HepG2 (cell line): Measurements from ENCODE around the gene ADCY9. TPM values are rescaled to one million over a fixed set of nuclear protein-coding genes. Genes with fewer than 3 reads are reported as not detected.
A peak's percentile ranks its signal among the peaks of the same experiment; 100 is the strongest.

Experiments
- ATAC-seq: fragments of 200-7000 bp; cut with Tn5 transposase; 3 replicates; pipeline ENCODE4 v1.9.1; 2020; ENCODE audit warnings: mild to moderate bottlenecking, moderate library complexity
- BruUV-seq: library from RNA; stranded (reverse); fragments of 400-500 nt; replicated peaks from 2 replicates; lab custom pipeline; 2021; lab: Mats Ljungman, UMichigan
- CTCF ChIA-PET: fragments of 300-600 bp; formaldehyde crosslinking; extraction: SDS; loops from one replicate; lab custom pipeline; 2021; ENCODE audit warnings: low total read pairs, inconsistent platforms, low intra/inter-chr PET ratio; lab: Yijun Ruan, JAX
- POLR2A ChIA-PET: fragments of 350-600 bp; sonication (Branson Sonifier 250); formaldehyde crosslinking; loops from one replicate; lab custom pipeline; 2020; ENCODE audit warnings: antibody characterized with exemption, inconsistent platforms; lab: Yijun Ruan, JAX
- DNase-seq: peaks from one replicate; pipeline ENCODE4 v3.0.0-alpha.2; 2015; ENCODE audit warnings: low spot score
- FAIRE-seq: peaks from 3 replicates; lab custom pipeline; 2011; peaks lifted over from hg19 to GRCh38; lab: Jason Lieb, UNC
- H2AFZ ChIP-seq: one replicate; pipeline ENCODE4 v1.6.1; 2011; ENCODE audit warnings: low read length, inconsistent platforms
- H3K27ac ChIP-seq: fragments of 300-600 bp; 3 replicates; pipeline ENCODE4 v1.8.0; 2011; ENCODE audit warnings: mixed run types, mild to moderate bottlenecking, mixed read lengths, low read length, inconsistent platforms; ENCODE audit not compliant: insufficient read depth; ENCODE audit errors: extremely low read length
- H3K27me3 ChIP-seq, 2 experiments: fragments of 200-600 bp in 1 of 2; 2 replicates in 1 of 2; 3 replicates in 1 of 2; pipeline versions ENCODE4 v1.6.0 to v1.8.0; 2011; ENCODE audit warnings: low read length in 2 of 2, mild to moderate bottlenecking in 2 of 2, moderate library complexity in 2 of 2, inconsistent platforms in 1 of 2; ENCODE audit not compliant: insufficient read depth in 2 of 2, control insufficient read depth in 1 of 2
- H3K36me3 ChIP-seq, 2 experiments: fragments of 200-600 bp in 1 of 2; replicated peaks in 1 of 2; 2 replicates in 1 of 2; 3 replicates in 1 of 2; pipeline versions ENCODE4 v1.5.1 to v1.8.0; 2011; ENCODE audit warnings: low read length in 2 of 2, inconsistent platforms in 1 of 2; ENCODE audit not compliant: insufficient read depth in 2 of 2, control insufficient read depth in 1 of 2
- H3K4me1 ChIP-seq: 2 replicates; pipeline ENCODE4 v1.5.1; 2012; ENCODE audit warnings: low read length, inconsistent platforms; ENCODE audit not compliant: insufficient read depth
- H3K4me2 ChIP-seq: 2 replicates; pipeline ENCODE4 v1.6.0; 2011; ENCODE audit warnings: low read depth, low read length, inconsistent platforms
- H3K4me3 ChIP-seq, 3 experiments: fragments of 200-600 bp in 1 of 3; sonication (generic), shearing (Covaris generic) in 1 of 3; replicated peaks in 1 of 3; 2 replicates each; pipeline ENCODE4 v1.5.1; 2011 to 2016; ENCODE audit warnings: low read length in 3 of 3, inconsistent platforms in 2 of 3, low read depth in 2 of 3, mild to moderate bottlenecking in 2 of 3, control low read depth in 1 of 3, mixed read lengths in 1 of 3; ENCODE audit not compliant: insufficient read depth in 1 of 3
- H3K79me2 ChIP-seq: one replicate; pipeline ENCODE4 v1.6.1; 2011; ENCODE audit warnings: low read length, inconsistent platforms; ENCODE audit not compliant: insufficient read depth
- H3K9ac ChIP-seq: 2 replicates; pipeline ENCODE4 v1.6.0; 2011; ENCODE audit warnings: mild to moderate bottlenecking, low read depth, low read length, inconsistent platforms; ENCODE audit not compliant: insufficient read depth
- H3K9me3 ChIP-seq: 2 replicates; pipeline ENCODE4 v1.5.1; 2012; ENCODE audit warnings: mild to moderate bottlenecking, low read length
- H4K20me1 ChIP-seq: 2 replicates; pipeline ENCODE4 v1.6.0; 2011; ENCODE audit warnings: inconsistent platforms, mild to moderate bottlenecking, low read length, moderate library complexity; ENCODE audit not compliant: insufficient read depth
- IKZF4 ChIP-seq: sonication (generic); formaldehyde crosslinking; IDR thresholded peaks from 2 replicates; pipeline ENCODE4 v1.5.1; 2020; ENCODE audit warnings: borderline replicate concordance, mild to moderate bottlenecking, low read depth, missing genetic modification reagents; ENCODE audit errors: not compliant biosample characterization
- IRF9 ChIP-seq: sonication (generic); formaldehyde crosslinking; IDR thresholded peaks from 2 replicates; pipeline ENCODE4 v1.8.0; 2022; ENCODE audit warnings: missing genetic modification reagents, mild to moderate bottlenecking, borderline replicate concordance
- PPARG ChIP-seq: conservative IDR thresholded peaks from 2 replicates; pipeline ENCODE4 v1.6.1; 2016; ENCODE audit warnings: missing biosample characterization, missing genetic modification reagents
- ZNF552 ChIP-seq: sonication (generic); formaldehyde crosslinking; IDR thresholded peaks from 2 replicates; pipeline ENCODE4 v1.9.0; 2022; ENCODE audit warnings: missing genetic modification reagents, mild to moderate bottlenecking, borderline replicate concordance
- ZNF615 ChIP-seq: sonication (generic); formaldehyde crosslinking; IDR thresholded peaks from 2 replicates; pipeline ENCODE4 v1.5.0; 2020; ENCODE audit warnings: mild to moderate bottlenecking, missing genetic modification reagents, borderline replicate concordance
- ZNF687 ChIP-seq: sonication (generic); formaldehyde crosslinking; IDR thresholded peaks from 2 replicates; pipeline ENCODE4 v1.5.1; 2020; ENCODE audit warnings: mild to moderate bottlenecking, missing genetic modification reagents, moderate library complexity
- WGBS: methylation state at CpG from one replicate; pipeline ENCODE4 v1.1.6; 2017; ENCODE audit warnings: low lambda C conversion rate; 5-methylcytosine and 5-hydroxymethylcytosine counted together
- in situ Hi-C: cut with HindIII; loops from 2 replicates; pipeline ENCODE4 v1.10.0; 2017; ENCODE audit warnings: low pct_unique_long_range_greater_than_20kb; ENCODE audit not compliant: extremely low pct_ligation_motif_present
- intact Hi-C: fragments of 100-400 bp; cut with micrococcal nuclease; formaldehyde crosslinking; loops from one replicate; pipeline ENCODE4 v1.10.0; 2022; ENCODE audit not compliant: unreplicated experiment
- polyA plus RNA-seq, 8 experiments: library from polyadenylated mRNA; depleted of rRNA in 3 of 8; stranded (reverse) in 7 of 8; unstranded in 1 of 8; fragments of >200 nt; fragmentation: Illumina TruSeq in 4 of 8; extraction: Trizol in 4 of 8; gene quantifications; 2 replicates each; pipeline versions ENCODE4 v1.2.1 to v1.2.3, GENCODE V29; 2011 to 2016; ENCODE audit warnings: low read depth in 4 of 8, missing spikeins in 1 of 8, mixed read lengths in 1 of 8; ENCODE audit not compliant: insufficient read depth in 1 of 8
- total RNA-seq, 5 experiments: library from RNA; depleted of rRNA; stranded (reverse); fragments of >200 nt; fragmentation: Illumina TruSeq; extraction: Trizol; gene quantifications; 2 replicates each; pipeline ENCODE4 v1.2.3, GENCODE V29; 2016; ENCODE audit warnings: low read depth in 1 of 5

ADCY9 gene
- total and polyA plus RNA-seq, 2 of the 13 experiments (the other 11 are each of a cell fraction or from before 2014, with no cell fraction given): 11.2 to 13.9 TPM

GRCh38 chr16:3997231-3997841 lies 118.9 kb downstream of the ADCY9 start:
- CTCF ChIA-PET: interaction anchor here (1.3 kb wide), 1 partner anchor 256 kb away, joined by 3 read pairs; no protein-coding TSS in a partner anchor
- 100% methylated on average over 10 of the region's 15 CpGs for WGBS
- FAIRE-seq: no peak

GRCh38 chr16:3995001-3995400 lies 121.2 kb downstream of the ADCY9 start:
- ChIA-PET CTCF (no interaction called here), POLR2A (no interaction called here)
- FAIRE-seq: no peak
- no peak overlapping the region for H2AFZ ChIP-seq
- no peaks in the 10 kb centered on the region for H3K27me3 ChIP-seq
- H3K4me3 ChIP-seq: no peak overlapping the region
- H3K4me1 ChIP-seq: no peaks in the 10 kb centered on the region; the same call in 1 of the 2 replicates
- H3K9me3 ChIP-seq: no peaks in the 10 kb centered on the region
- in situ Hi-C loops (no loop called here), intact Hi-C loops (no loop called here)
- H3K27ac ChIP-seq: no peak overlapping the region
- TF ChIP-seq ZNF687: 0 out of 2 replicates have a peak, but pooled peaks have one; percentile 9
- no peak for TF ChIP-seq ZNF615 (CRISPR knock-in tag)
- WGBS: 61% methylated on average over 2 of the region's 2 CpGs
- H3K4me2 ChIP-seq: no peak overlapping the region
- DNase-seq: no peak
- no TSS peak for BruUV-seq
- 0 out of 2 replicates have a peak, but pooled peaks cover 3% of the 10 kb centered on the region for H4K20me1 ChIP-seq
- ATAC-seq: no peak
- no peaks in the 10 kb centered on the region for H3K79me2 ChIP-seq
- H3K36me3 ChIP-seq: peaks cover 6 to 22% of the 10 kb centered on the region in 2 experiments; a peak in 2 of 5 replicates
- no peak overlapping the region for H3K9ac ChIP-seq

More at GRCh38 chr16:3997231-3997841, 118.9 kb downstream of the ADCY9 start:
- no peak; the same call in 2 of the 3 replicates for ATAC-seq
- no peak overlapping the region for H2AFZ ChIP-seq
- no peak overlapping the region for H3K27ac ChIP-seq
- DNase-seq: no peak
- no peaks in the 10 kb centered on the region for H3K79me2 ChIP-seq
- no peak overlapping the region for H3K4me3 ChIP-seq
- H3K9me3 ChIP-seq: no peaks in the 10 kb centered on the region
- 0 out of 2 replicates have a peak, but pooled peaks cover 3% of the 10 kb centered on the region for H4K20me1 ChIP-seq
- no peaks in the 10 kb centered on the region; the same call in 1 of the 2 replicates for H3K4me1 ChIP-seq
- intact Hi-C loops: no loop called here
- no peaks in the 10 kb centered on the region for H3K27me3 ChIP-seq
- no TSS peak for BruUV-seq
- H3K36me3 ChIP-seq: peaks cover 4 to 21% of the 10 kb centered on the region in 2 experiments; a peak in 2 of 5 replicates
- no peak overlapping the region for H3K9ac ChIP-seq
- H3K4me2 ChIP-seq: no peak overlapping the region
- in situ Hi-C loops: no loop called here
- POLR2A ChIA-PET: no interaction called here
- TF ChIP-seq IKZF4 (CRISPR knock-in tag): no peak
- no peak for TF ChIP-seq IRF9 (CRISPR knock-in tag)
- TF ChIP-seq PPARG (CRISPR knock-in tag): no peak
- no peak for TF ChIP-seq ZNF552
- TF ChIP-seq, all 625 proteins: peak for 0
